ENCODE results near the gene TP53RK.

Gene TP53RK

DNA sequence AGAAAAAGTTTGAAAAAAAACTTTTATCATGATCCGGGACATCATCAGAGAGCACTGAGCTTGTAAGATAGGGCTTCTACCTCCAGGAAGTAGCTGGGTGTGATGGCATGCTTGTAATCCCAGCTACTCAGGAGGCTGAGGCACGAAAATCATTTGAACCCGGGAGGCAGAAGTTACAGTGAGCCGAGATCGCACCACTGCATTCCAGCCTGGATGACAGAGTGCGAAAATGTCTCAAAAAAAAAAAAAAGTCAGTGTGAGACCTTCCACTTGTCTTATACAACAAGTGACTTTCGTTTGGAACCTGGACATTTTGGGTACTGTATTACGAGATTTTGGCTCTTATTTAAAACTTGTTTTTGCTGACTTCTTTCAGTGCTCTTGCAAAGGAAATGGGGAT, 32.1 kb downstream of the TP53RK start:
- DNase-seq = no peak

DNA sequence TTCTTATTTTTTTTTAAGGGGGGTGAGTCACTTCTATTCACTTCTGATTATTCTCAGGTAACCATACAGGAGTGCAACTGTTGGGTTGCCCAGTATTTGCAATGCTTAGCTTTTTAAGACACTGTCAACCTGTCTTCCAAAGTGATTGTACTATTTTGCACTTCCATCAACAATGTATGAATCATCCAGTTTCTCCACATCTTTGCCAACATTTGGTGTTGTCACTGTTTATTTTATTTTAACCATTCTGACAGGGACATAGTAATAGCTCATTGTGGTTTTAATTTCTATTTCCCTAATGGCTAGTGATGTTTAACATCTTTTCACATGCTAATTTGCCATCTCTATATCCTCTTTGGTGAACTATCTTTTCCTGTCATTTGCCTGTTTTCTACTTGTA, 36.5 kb downstream of the TP53RK start:
- no peak for DNase-seq

DNA sequence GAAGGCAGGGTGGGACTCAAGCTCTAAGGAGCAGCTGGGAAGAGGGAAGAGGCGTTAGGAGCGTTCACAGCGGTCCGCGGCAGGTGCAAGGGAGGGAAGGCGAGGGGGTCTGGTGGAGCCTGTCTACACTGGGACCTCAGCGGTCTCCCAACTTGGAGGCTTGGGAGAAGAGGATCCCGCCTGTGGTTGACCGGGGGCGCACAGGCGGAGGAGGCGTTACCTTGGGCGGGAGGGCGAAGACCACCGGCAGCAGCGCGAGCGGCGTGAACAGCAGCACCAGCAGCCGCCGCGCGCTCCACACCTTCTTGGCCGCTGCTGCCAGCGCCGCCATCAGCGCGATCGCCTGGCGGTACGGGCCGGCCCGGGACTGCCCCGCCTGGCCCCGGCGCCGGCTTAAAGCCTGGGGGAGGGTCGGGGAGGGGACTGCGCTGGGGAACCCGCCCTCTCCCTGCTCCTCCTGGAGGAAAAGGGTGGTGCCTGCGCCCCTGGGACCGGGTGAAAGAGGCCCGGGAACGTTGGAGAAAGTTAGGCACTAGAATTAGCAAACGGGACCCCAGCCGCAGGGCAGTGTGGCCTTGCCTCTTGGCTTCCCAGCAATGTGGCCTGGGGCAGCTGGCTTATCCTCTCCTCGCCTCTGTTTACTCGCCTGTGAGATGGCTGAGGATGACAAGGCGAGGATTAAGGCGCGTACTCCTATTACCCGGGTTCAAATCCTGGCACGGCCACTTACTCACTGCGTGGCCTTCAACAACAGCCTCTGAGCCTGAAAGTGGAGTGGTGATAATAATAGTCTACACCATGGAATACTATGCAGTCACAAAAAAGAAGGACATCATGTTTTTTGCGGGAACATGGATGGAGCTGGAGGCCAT, 37.9 kb downstream of the TP53RK start, which contains the start of gene SLC13A3:
TSS of gene SLC13A3 (minus strand) at position 369 of the 872 bp plus-strand sequence. CDS start at position 331, 38 bp downstream.
- no peak for DNase-seq

DNA sequence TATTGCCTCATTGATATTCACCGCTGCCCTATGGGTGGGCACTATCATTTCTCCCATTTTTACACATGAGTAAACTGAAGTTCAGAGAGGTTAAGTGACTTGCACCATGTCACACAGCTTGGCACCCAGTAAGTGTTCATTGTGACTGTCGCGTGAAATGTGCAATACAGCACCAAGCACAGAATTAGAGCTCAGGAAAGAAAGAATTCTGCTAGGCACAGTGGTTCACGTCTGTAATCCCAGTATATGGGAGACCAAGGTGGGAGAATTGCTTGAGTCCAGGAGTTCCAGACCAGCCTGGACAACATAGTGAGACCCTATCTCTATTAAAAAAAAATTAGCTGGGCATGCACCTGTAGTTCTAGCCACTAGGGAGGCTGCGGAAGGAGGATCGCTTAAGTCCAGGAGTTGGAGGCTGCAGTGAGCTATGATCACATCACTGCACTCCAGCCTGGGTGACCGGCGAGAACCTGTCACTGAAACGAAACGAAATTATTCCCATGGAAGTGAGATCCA, 38.6 kb downstream of the TP53RK start:
- no peak for DNase-seq

DNA sequence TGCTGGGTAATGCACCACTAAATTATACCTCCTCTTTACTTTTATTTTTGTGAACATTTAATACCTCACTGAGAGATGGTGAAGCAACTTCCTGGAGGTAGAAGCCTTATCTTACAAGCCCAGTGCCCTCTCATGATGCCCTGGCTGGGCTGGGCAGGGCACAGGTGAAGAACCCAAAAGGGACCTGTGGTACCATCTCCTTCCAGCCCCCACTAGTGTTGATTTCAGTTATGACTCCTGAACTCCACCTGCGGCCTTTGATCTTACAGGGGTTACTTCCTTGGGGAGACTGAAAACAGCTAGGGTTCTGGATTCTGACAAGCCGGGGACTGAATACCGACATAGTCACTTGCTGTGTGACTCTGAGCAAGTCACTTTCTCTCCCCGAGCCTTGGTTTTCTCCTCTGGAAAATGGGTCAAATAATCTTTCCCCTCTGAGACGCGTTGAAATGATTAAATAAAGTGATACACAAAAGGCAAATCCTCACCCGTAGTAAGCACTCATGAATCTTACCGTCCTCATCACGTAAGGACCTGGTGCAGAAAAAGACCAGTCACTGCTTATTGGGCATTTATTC, 39.2 kb downstream of the TP53RK start:
- no peak for DNase-seq

DNA sequence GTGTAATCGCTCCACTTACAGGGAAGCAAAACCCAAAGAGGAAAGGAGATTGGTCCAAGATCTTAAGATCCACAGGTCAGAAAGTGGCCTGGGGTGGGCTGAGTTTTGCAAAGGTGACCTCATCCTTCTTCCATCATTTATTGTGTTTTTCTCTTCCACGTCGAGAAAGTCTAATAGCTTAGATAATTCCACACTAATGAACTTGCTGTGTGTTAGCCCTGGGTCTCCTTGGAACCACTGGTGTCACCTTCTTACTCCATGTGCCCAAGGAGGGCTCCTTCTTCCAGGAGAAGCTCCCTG, 39.6 kb downstream of the TP53RK start:
- no peak for DNase-seq

DNA sequence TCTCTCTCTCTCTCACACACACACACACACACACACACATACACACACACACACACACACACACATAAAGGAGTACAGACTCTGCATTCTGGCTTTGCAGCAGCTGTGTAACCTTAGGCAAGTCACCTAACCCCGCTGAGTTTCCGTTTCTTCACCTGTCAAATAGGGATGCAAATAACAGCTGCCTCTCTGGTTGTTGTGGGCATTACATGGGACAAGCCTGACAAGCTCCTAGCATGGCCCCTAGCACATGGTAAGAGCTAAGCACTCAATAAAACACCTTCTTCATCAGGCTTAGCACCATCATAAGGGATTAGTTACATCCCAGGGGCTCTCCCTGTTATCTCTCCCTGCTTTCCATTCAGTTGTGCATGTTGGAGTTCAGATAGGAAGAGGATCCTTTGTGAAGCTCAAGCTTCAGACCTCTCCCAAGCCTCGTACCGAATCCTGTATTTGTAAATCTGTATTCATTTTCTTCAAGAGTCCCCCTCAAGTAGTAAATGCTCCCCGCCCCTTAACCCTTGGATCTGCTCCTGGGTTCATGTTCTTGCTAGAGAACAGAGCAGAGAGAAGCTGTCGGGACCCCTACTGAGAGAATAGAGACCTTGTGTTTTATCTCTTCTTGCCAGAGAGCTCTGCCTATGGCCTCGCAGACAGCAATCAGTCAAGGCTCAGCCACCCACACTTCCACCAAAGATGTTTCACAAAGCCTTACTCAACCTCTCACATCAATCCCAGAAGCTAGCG, 40.2 kb downstream of the TP53RK start:
- no peak for DNase-seq

DNA sequence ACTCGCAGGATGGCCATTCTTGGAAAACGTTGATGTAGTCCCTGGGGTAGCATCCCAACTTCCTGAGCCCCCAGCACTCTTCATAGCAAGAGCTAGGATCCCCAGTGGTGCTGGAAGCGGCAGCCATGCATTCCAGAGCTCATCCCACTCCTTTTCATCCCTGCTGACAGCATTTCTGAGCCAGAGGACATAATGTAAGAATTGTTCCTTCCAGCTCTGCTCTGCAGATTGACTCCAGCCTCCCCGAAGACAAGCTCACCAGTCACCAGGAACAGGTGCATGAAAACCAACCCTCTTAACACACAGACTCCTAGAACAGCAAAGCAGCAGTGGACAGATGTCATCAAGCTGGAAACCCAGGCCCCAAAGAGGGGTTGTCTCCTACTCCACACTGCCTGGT, 41.8 kb downstream of the TP53RK start:
- DNase-seq = no peak

DNA sequence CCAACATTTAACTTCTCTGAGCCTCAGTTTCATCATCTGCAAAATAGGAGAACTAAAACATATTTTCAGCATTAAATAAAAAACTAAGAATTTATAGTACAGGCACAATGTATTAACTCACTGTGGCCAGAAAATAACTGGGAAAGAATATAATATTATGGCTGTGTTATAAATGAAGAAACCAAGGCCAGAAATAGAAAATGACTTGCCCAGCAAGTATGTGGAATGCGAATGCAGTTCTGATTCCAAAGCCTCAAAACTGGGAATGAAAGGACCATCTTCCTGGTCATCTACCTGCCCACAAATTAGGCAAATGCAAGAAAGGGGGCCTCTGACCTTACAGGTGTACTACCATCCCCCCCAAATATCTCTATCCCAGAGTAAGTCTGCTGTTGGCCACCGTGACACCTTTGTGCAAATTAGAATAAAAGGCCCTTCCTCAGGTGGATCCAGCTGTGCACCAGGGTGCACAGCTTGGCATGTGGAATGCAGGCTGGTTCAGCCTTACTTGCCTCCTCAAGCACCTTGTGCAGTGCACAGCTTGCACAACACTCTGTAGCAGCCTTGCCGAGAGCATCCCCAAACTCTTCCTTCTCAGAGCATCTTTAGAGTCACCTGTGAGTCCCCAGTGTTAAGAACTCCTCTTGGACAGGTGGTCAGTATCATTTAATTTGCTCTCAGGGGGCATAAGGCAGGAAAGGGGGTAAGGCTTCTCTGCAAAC, 42.4 kb downstream of the TP53RK start:
- DNase-seq = no peak

DNA sequence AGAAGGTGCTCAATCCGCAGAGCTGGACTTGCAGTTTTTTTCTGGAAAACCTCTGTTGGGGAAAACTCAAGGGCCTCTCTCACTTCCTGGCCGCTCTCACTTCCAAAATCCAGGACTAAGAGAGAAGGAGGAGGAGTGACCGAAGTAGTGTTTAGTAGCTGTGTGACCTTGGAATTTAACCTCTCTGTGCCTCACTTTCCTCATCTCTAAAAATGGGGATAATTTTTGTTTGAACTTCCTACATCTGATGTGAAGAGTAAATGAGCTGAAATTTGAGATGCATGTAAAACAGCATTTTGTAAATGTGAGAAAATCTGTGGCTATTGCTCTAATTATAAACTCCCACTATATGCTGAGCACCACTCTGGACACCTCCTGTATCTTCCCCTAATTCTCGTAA, 43.1 kb downstream of the TP53RK start:
- DNase-seq = no peak

DNA sequence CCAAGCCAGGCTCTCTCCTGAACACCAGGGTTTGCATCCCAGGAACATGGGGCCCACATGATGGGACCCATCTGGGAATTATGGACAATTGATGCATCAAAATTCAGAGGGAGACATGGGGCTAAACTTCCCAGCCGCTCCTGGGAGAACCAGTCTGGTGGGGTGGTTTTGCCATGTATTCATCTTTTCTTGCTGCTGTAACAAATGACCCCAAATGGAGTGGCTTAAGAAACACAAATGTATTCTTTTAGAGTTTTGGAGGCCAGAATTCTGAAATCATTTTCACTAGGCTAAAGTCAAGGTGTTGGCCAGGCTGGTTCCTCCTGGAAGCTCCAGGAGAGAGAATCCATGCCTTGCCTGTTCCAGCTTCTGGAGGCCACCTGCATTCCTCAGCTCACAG, 44.5 kb downstream of the TP53RK start:
- no peak for DNase-seq

DNA sequence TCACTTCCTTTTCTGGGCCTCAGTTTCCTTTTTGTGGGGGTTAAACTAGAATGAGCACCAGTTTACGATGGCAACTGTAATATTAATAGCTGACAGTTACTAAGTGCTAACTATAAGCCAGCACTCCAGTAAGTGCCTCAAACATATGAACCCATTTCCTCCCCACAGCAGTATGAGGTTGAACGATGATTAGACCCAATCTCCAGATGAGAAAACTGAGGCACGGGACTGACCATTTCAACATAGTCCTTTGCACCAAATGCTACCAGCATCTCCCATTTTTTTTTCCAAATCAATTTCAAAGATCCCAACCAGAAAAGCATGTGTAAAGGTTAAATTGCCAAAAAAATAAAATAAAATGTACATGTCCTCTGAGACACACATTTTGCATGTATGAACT, 45.1 kb downstream of the TP53RK start:
- DNase-seq = no peak

DNA sequence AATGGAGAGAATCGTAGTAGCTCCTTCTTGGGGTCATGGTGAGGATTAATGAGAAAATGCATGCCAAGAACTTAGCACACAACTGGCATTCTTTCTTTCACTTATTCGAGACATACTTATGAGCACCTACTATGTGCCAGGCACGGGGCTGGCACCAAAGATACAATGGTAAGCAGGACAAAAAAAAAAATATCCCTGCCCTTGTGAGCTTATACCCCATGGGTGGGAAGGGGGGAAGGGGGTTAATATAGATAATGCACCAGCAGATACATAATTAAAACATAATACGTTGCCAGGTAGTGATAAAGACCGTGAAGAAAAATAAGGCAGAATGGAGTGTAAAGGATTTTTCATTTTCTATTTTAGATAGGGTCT, 46.3 kb downstream of the TP53RK start:
- DNase-seq = no peak

DNA sequence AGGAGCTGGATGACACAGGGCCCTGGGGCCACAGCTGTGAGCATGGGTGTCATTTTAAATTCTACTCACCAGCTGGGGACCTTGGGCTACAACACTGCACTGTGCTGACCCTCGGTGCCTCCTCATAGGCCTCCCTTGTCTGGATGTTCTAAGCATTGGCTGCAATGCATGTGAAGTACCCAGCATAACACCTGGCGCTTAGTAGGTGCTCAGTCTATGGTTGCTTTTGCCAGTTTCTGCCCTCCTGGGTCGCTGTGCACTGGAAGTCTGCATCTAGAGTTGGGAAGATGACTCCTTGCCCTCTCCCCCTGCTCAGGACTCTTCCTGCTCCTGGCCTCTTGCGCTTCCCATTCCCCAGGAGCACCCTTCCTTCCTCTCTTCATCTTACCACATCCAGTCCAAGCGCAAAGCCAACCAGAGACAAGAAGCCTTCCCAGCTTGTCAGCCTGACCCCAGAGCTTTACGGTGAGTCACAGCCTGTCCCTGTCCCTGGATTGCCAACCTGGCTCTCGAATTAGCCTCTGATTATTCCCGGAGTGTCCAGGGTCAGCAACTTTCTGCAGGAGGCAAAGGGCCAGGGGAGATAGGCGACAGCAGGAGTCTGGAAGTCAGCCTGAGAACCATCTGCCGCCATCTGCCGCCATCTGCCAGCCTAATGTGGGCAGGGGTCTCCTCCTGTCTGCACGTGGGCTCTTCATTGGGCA, 46.8 kb downstream of the TP53RK start:
- no peak for DNase-seq

DNA sequence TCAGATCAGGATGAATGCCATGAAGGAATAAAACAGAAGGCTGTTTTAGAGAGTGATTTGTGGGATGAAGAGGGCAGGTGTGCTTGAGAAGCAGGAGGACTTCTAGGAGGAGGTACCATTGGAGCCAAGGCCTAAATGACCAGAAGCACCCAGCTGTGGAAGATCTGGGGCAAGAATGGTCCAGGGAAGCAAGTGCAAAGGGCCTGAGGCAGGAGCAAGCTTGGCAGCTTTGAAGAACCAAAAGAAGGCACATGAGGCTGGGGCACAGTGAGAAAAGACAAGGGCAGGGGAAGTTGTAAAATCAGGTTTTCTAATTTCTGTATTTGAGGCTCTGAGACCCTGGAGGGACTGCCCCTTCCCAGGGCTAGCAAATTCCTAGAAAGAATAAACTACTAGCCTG, 47.8 kb downstream of the TP53RK start:
- no peak for DNase-seq

DNA sequence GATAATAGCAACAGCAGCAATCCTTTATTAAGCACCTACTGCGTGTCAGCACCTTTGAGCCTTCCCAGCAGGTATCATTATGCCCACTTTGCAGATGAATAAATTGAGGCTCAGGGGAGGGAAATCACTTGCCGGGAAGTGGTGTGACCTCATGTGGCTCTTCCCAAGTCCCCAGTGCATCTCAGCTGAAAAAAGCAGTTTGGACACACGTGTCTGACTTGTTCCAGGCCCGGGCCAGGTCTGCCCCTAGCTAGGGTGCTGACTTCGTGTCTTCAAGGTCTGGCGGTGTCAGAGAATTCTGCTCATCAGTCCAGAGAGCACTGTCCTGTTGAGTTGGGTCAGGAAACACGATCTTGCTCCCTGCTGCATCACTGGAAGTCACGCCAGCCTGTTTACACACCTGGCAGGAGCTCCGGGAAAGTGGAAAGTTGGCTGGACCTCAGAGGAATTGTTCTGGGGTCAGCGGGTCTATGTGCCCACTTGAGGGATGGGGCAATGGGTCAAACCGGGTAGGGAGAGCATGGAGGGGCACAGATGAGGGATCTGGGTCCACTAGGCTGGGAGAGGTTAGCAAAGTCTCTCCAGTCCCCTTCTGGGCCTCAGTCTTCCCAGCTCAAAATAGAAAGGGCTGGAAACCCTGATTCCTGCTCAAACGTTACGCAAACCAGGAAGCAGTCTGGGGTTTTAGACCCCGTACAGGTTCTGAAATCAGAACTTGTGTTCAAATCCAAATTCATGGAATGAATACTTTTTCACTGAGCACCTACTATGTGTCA, 48.5 kb downstream of the TP53RK start:
- DNase-seq = no peak

DNA sequence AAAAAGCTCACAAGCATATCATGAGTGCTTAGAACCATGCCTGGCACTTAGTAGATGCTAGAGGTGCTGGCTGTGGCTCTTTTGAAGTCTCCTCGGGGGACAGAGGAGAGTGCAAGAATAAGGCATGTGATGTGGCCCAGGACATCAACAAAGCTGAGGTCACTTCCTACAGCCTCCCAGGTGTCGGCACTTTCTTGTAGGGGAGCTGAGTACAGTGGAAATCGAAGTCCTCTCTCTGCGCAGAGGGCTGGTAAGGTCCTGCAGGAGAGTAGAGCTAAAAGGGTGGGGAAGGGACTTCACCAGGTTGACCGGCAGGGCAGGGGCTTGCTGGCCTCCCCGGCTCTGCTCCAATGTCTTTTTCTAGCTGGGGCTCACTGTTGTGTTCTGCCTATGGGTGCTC, 49.2 kb downstream of the TP53RK start:
- no peak for DNase-seq

DNA sequence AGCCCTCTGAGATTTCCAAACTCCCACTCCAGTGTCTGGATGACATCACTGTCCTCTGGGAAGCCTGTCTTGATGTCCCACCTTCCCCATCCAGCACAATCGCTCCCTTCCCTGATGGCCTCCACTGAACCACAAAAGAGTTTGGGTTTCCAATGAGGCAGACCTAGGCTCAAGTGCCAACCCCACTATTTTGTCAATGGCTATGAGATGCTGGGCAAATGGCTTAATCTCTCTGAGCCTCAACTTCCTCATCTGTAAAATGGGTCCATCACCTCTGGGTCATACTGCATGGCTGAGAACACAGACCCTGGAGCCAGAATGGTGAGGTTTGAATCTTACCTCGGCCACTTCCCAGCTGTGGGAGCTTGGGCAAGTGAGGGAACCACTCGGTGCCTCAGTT, 49.7 kb downstream of the TP53RK start:
- DNase-seq = no peak

DNA sequence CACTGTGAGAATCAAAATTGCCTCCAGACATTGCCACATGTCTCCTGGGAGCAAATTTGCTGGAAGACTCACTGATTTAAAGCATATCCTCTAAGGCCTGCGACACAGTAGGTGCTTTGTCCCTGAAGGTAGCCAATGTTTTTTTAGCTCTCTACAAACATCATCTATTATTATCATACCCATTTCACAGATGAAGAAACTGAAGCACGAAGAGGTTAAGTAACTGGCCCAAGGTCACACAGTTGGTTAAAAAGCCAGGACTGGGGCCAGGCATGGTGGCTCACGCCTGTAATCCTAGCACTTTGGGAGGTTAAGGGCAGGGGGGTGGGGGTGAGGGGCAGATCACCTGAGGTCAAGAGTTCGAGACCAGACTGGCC, 50.4 kb downstream of the TP53RK start:
- no peak for DNase-seq

DNA sequence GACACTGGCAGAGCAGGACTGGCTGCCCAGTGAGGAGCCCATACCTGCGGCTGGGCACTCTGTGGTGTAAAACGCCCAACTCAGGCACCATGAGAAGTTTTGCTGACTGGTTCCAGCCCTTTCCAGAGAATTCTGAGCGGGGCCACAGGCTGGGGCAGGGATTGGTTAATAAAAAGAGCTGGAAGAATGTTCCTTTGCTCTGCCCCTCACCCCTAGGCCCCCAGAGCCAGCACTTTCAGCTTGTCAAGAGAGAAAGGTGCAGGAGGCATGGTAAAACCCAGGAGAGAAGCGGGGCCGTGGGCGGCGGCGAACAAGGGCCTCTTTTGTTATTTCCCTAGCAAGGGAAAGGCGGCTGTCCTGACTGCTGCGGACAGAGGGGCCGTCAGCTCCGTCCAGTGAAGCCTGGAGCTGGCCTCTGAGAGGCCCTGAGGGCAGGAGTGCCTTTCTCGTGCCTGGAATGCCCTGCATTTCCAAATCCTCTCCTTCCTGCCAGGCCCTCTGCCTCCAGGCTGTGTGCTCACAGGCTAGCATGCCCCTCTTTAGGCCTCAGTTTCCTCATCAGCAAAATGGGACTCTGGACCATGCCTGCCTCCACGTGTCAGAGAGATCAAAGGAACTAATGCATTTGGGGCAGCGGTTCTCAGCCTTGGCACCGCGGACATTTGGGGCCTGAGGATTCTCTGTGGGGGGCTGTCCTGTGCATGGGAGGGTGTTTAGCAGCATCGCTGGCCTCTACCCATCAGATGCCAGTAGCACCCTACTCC, 50.9 kb downstream of the TP53RK start:
- no peak for DNase-seq

All from CD4-positive, alpha-beta T cell treated with Interleukin-10 for 1 hour (primary cell).